HG02884 (cell line): ENCODE measurements around the gene MEGF6.
"Not testable (repeated sequence)": the region's sequence is repeated elsewhere in the genome, so short reads cannot be mapped to it uniquely, and the experiment has no call there.

Experiments used
- ATAC-seq: cut with Tn5 transposase; IDR thresholded peaks from one replicate; pipeline ENCODE4 v1.9.1; 2021; ENCODE audit warnings: mild to moderate bottlenecking, moderate library complexity; ENCODE audit not compliant: unreplicated experiment

MEGF6 gene

GRCh38 chr1:3577711-3578432 lies 33.4 kb downstream of the MEGF6 start:
- ATAC-seq = no peak

GRCh38 chr1:3577300-3577699 lies 34.0 kb downstream of the MEGF6 start:
- ATAC-seq = no peak

GRCh38 chr1:3575993-3576392 lies 35.3 kb downstream of the MEGF6 start:
- ATAC-seq = no peak

GRCh38 chr1:3575515-3575914 lies 35.8 kb downstream of the MEGF6 start:
- not testable (repeated sequence) for ATAC-seq

- no peak for ATAC-seq
Measured at GRCh38 chr1:3573500-3573899, 37.8 kb downstream of the MEGF6 start.

GRCh38 chr1:3572638-3573037 lies 38.7 kb downstream of the MEGF6 start:
- ATAC-seq = not testable (repeated sequence)

- ATAC-seq = no peak
Measured at GRCh38 chr1:3571263-3571662, 40.0 kb downstream of the MEGF6 start.

GRCh38 chr1:3570066-3570986 lies 41.0 kb downstream of the MEGF6 start:
- no peak for ATAC-seq

- ATAC-seq = no peak
Measured at GRCh38 chr1:3569436-3569835, 41.9 kb downstream of the MEGF6 start.

- no peak for ATAC-seq
Measured at GRCh38 chr1:3568815-3569435, 42.4 kb downstream of the MEGF6 start.

- no peak for ATAC-seq
Measured at GRCh38 chr1:3566951-3567804, 44.1 kb downstream of the MEGF6 start.

- ATAC-seq = no peak
Measured at GRCh38 chr1:3566003-3566885, 45.1 kb downstream of the MEGF6 start.

- ATAC-seq = no peak
Measured at GRCh38 chr1:3564921-3565831, 46.1 kb downstream of the MEGF6 start.

GRCh38 chr1:3563610-3564009 lies 47.7 kb downstream of the MEGF6 start:
- no peak for ATAC-seq

GRCh38 chr1:3563125-3563524 lies 48.2 kb downstream of the MEGF6 start:
- ATAC-seq = no peak

- ATAC-seq = no peak
Measured at GRCh38 chr1:3562712-3563111, 48.6 kb downstream of the MEGF6 start.

- ATAC-seq = no peak
Measured at GRCh38 chr1:3561702-3562101, 49.6 kb downstream of the MEGF6 start.

- no peak for ATAC-seq
Measured at GRCh38 chr1:3560981-3561380, 50.3 kb downstream of the MEGF6 start.
